ENCODE results near the gene ABI1. TPM values are rescaled to one million over a fixed set of nuclear protein-coding genes. Genes with fewer than 3 reads are reported as not detected.

Gene ABI1
- total and polyA plus RNA-seq, 9 of the 15 experiments (the other 6 are each of a cell fraction or from before 2014, with no cell fraction given) = 22.1 to 52.3 (median 39.0) TPM

GRCh38 chr10:26859241-26860101 lies 1.3 kb downstream of the ABI1 start:
- in situ Hi-C loops (cut with MboI) = no loop called here
- DNase-seq (ENCODE audit: extremely low read depth in 1 of 4, low spot score in 3 of 4) (no peak), ATAC-seq (no peak), FAIRE-seq (no peak)
- Histone ChIP-seq H3K9me1 (ENCODE audit: control insufficient read depth, insufficient read depth, low read length) (no peaks in the 10 kb centered on the region), H3K36me3 (ENCODE audit: control insufficient read depth, insufficient read depth, low read length) (no peaks in the 10 kb centered on the region), H3K4me3 (peak overlapping the region; percentile 100), H3K4me2 (ENCODE audit: insufficient read depth, low read length) (peak overlapping the region; percentile 92), H3K27ac (ENCODE audit: extremely low read depth, low read depth, low read length) (peak overlapping the region; percentile 94), H3K4me1 (replicated peaks in 1 of 2; ENCODE audit: control insufficient read depth in 2 of 2, insufficient read depth in 2 of 2, low read length in 2 of 2) (peaks cover 3 to 14% of the 10 kb centered on the region in 2 experiments; a peak in 4 of 5 replicates), H4K20me1 (replicated peaks; ENCODE audit: control insufficient read depth, insufficient read depth, low read length) (no peaks in the 10 kb centered on the region), H2AFZ (ENCODE audit: low read depth, low read length) (peak overlapping the region; percentile 98), H3K27me3 (ENCODE audit: control insufficient read depth in 2 of 2, insufficient read depth in 2 of 2, low read length in 2 of 2) (0 out of 5 replicates have a peak, but pooled peaks cover 4 to 5% of the 10 kb centered on the region in 2 experiments), H3K79me2 (ENCODE audit: control insufficient read depth, insufficient read depth, low read length) (peaks cover 62% of the 10 kb centered on the region), H3K9ac (ENCODE audit: insufficient read depth in 1 of 2, low read depth in 2 of 2, low read length in 2 of 2) (peak overlapping the region; percentile 92 to 97), H3K9me3 (replicated peaks; ENCODE audit: control insufficient read depth, insufficient read depth, low read depth, low read length) (no peaks in the 10 kb centered on the region)
- intact Hi-C loops (cut with micrococcal nuclease) = loop anchor here (5.0 to 10.0 kb wide), 2 partner anchors 102 to 295 kb away; partner anchors contain the start of genes MASTL and YME1L1
- CTCF ChIA-PET (ENCODE audit: low intra/inter-chr PET ratio) = interaction anchor here (2.4 kb wide), 1 partner anchor 22 kb away, joined by 11 read pairs; no protein-coding TSS in a partner anchor
- no TSS peak for BruUV-seq (replicated peaks)
- whole genome bisulfite sequencing (ENCODE audit: insufficient coverage, low coverage, missing lambda C conversion rate) = 0% methylated on average over 15 of the region's 15 CpGs
- POLR2A ChIA-PET = no interaction called here
- TF ChIP-seq, protein P1, sequence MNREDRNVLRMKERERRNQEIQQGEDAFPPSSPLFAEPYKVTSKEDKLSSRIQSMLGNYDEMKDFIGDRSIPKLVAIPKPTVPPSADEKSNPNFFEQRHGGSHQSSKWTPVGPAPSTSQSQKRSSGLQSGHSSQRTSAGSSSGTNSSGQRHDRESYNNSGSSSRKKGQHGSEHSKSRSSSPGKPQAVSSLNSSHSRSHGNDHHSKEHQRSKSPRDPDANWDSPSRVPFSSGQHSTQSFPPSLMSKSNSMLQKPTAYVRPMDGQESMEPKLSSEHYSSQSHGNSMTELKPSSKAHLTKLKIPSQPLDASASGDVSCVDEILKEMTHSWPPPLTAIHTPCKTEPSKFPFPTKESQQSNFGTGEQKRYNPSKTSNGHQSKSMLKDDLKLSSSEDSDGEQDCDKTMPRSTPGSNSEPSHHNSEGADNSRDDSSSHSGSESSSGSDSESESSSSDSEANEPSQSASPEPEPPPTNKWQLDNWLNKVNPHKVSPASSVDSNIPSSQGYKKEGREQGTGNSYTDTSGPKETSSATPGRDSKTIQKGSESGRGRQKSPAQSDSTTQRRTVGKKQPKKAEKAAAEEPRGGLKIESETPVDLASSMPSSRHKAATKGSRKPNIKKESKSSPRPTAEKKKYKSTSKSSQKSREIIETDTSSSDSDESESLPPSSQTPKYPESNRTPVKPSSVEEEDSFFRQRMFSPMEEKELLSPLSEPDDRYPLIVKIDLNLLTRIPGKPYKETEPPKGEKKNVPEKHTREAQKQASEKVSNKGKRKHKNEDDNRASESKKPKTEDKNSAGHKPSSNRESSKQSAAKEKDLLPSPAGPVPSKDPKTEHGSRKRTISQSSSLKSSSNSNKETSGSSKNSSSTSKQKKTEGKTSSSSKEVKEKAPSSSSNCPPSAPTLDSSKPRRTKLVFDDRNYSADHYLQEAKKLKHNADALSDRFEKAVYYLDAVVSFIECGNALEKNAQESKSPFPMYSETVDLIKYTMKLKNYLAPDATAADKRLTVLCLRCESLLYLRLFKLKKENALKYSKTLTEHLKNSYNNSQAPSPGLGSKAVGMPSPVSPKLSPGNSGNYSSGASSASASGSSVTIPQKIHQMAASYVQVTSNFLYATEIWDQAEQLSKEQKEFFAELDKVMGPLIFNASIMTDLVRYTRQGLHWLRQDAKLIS (CRISPR knock-in tag; IDR thresholded peaks at IDR 0.05) = 0 out of 2 replicates have a peak, but pooled peaks have one; percentile 47
- TF ChIP-seq TCF7L2 (IDR thresholded peaks at IDR 0.05; ENCODE audit: low read depth, low read length) (no peak), ZSCAN29 (IDR thresholded peaks at IDR 0.05) (no peak), SNIP1 (IDR thresholded peaks at IDR 0.05; ENCODE audit: low read depth) (0 out of 2 replicates have a peak, but pooled peaks have one; percentile 9), TBL1XR1 (IDR thresholded peaks at IDR 0.05; ENCODE audit: low read length in 2 of 2) (0 out of 4 replicates have a peak, but pooled peaks of 1 of the 2 experiments have one; percentile 15), MNT (conservative IDR thresholded peaks at IDR 0.05) (0 out of 4 replicates have a peak, but pooled peaks of 1 of the 2 experiments have one; percentile 10), TAF9B (IDR thresholded peaks at IDR 0.05; ENCODE audit: partially characterized antibody) (peak; percentile 31)
- TF ChIP-seq, protein P2, sequence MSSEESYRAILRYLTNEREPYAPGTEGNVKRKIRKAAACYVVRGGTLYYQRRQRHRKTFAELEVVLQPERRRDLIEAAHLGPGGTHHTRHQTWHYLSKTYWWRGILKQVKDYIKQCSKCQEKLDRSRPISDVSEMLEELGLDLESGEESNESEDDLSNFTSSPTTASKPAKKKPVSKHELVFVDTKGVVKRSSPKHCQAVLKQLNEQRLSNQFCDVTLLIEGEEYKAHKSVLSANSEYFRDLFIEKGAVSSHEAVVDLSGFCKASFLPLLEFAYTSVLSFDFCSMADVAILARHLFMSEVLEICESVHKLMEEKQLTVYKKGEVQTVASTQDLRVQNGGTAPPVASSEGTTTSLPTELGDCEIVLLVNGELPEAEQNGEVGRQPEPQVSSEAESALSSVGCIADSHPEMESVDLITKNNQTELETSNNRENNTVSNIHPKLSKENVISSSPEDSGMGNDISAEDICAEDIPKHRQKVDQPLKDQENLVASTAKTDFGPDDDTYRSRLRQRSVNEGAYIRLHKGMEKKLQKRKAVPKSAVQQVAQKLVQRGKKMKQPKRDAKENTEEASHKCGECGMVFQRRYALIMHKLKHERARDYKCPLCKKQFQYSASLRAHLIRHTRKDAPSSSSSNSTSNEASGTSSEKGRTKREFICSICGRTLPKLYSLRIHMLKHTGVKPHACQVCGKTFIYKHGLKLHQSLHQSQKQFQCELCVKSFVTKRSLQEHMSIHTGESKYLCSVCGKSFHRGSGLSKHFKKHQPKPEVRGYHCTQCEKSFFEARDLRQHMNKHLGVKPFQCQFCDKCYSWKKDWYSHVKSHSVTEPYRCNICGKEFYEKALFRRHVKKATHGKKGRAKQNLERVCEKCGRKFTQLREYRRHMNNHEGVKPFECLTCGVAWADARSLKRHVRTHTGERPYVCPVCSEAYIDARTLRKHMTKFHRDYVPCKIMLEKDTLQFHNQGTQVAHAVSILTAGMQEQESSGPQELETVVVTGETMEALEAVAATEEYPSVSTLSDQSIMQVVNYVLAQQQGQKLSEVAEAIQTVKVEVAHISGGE (CRISPR knock-in tag; IDR thresholded peaks at IDR 0.05) = no peak
